ENCODE measurements around the gene NOL4L.

DNA sequence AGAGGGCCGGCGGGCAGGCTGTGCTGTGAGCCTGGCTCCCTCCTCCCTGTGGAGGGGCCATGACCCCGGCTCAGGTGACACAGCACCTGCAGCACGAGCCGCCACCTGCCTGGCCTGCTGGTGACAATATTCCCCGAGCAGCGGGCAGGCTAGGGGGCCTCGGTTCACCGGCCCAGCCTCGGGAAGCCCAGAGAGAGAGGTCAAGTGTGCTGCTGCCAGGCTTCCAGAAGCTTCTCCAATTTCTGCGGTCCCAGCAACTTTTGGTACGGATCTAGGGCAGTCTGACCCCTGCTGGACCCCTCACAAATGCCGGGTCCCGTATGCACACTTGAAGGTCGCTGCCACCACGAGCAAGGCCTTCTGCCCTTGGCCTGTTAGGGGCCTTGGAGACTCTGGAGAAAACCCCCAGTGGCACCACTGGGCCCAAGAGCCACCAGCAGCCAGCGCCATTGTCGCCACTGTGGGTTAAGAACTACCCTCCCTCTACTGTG lies 38.6 kb upstream of the NOL4L start:
- TF ChIP-seq, protein P1, sequence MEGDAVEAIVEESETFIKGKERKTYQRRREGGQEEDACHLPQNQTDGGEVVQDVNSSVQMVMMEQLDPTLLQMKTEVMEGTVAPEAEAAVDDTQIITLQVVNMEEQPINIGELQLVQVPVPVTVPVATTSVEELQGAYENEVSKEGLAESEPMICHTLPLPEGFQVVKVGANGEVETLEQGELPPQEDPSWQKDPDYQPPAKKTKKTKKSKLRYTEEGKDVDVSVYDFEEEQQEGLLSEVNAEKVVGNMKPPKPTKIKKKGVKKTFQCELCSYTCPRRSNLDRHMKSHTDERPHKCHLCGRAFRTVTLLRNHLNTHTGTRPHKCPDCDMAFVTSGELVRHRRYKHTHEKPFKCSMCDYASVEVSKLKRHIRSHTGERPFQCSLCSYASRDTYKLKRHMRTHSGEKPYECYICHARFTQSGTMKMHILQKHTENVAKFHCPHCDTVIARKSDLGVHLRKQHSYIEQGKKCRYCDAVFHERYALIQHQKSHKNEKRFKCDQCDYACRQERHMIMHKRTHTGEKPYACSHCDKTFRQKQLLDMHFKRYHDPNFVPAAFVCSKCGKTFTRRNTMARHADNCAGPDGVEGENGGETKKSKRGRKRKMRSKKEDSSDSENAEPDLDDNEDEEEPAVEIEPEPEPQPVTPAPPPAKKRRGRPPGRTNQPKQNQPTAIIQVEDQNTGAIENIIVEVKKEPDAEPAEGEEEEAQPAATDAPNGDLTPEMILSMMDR (conservative IDR thresholded peaks at IDR 0.05), result no peak
- TF ChIP-seq ZFX (IDR thresholded peaks at IDR 0.05), result no peak

Data from C4-2B (cell line).